GM12801 (cell line): ENCODE data around the gene COL20A1.

ENCODE experiments used
- TF ChIP-seq, protein P1 (sequence below): IDR thresholded peaks from one replicate; pipeline ENCODE4 v1.5.1; 2011; ENCODE audit warnings: control low read depth; ENCODE audit not compliant: insufficient read length; ENCODE audit errors: extremely low read depth

COL20A1 gene

DNA sequence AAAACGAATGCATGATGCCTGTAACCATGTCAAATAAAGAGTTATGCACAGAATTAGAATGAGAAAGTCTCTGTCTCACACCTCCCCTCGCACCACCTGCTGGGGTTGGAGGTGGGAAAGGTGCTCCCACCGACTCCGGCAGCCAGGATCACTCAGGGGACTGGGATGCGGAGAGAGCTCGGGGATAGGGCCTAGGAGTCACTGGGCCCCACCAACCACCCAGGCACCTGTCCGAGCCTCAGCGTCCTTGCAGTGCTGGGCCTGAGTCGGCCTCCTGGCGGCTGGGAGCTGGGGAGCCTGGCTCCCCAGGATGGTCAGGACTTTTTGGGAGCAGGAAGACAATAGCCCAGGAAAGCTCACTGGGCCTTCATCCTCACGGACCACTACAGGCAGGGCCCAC is 90.6 kb downstream of the COL20A1 start:
- TF ChIP-seq, protein P1, sequence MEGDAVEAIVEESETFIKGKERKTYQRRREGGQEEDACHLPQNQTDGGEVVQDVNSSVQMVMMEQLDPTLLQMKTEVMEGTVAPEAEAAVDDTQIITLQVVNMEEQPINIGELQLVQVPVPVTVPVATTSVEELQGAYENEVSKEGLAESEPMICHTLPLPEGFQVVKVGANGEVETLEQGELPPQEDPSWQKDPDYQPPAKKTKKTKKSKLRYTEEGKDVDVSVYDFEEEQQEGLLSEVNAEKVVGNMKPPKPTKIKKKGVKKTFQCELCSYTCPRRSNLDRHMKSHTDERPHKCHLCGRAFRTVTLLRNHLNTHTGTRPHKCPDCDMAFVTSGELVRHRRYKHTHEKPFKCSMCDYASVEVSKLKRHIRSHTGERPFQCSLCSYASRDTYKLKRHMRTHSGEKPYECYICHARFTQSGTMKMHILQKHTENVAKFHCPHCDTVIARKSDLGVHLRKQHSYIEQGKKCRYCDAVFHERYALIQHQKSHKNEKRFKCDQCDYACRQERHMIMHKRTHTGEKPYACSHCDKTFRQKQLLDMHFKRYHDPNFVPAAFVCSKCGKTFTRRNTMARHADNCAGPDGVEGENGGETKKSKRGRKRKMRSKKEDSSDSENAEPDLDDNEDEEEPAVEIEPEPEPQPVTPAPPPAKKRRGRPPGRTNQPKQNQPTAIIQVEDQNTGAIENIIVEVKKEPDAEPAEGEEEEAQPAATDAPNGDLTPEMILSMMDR: no peak

DNA sequence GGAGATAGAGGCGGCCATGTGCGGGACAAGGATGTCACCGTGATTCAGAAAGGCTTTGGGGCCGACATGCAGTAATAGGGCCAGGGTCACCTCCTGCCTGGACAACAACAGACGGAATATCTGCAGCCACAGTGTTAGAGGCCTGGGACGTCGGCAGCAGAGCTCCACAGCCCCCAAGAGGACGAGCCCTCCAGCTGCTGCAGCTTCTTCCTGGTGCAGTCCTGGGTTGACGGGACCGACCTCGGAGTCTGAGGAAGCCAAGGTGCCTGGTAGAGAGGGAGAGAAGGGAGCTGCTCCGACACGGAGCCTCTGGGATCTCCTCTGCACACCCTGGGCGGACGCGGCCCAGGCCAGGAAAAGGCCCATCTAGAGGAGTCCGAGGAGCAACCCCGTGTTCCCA is 91.3 kb downstream of the COL20A1 start:
- TF ChIP-seq, protein P1: no peak
